Esophagus muscularis mucosa (tissue), 2 donors: Measurements from ENCODE around the gene ZSWIM6.

Experiments used
- EP300 ChIP-seq: sonication (generic); formaldehyde crosslinking; IDR thresholded peaks from one replicate; pipeline ENCODE4 v1.6.1; 2017; ENCODE audit warnings: antibody characterized with exemption
- POLR2A ChIP-seq: fragments of 450-650 bp; IDR thresholded peaks from one replicate; pipeline ENCODE4 v1.6.1; 2017; ENCODE audit warnings: antibody characterized with exemption, moderate library complexity, mild to moderate bottlenecking, low read depth

DNA sequence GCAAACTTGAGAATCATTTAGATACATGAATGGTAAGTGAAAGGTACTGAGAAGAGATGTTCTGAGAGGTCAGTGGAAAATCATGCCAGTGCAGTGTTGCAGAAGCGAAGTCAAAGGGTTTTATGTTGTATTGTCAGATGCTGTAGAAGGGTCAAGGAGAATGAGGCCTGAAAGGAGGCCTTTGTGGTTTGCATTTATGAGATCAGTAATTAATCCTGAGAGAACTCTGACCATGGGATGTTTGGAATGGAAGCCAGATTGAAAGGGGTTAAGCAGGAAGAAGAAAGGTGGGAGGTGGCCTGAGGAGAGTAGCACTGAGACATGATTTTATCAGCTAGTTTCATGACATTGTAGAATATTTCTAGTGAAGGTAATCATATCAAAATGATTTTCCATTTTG, 97.8 kb downstream of the ZSWIM6 start:
- TF ChIP-seq POLR2A (no peak), EP300 (no peak)
